Stimulated activated CD8-positive, alpha-beta memory T cell treated with anti-CD3 and anti-CD28 coated beads, Interleukin-7, amount 100 ng/mL, for 4 hours (primary cell): ENCODE results near the gene WNT8A.
A peak's percentile ranks its signal among the peaks of the same experiment; 100 is the strongest.
"Not testable (repeated sequence)": the region's sequence is repeated elsewhere in the genome, so short reads cannot be mapped to it uniquely, and the experiment has no call there.

ENCODE experiments used
- DNase-seq, 2 donors: peaks; one replicate each; pipeline ENCODE4 v3.0.0-alpha.2; 2020; ENCODE audit warnings: low read depth in 2 of 2

Gene WNT8A, protein sequence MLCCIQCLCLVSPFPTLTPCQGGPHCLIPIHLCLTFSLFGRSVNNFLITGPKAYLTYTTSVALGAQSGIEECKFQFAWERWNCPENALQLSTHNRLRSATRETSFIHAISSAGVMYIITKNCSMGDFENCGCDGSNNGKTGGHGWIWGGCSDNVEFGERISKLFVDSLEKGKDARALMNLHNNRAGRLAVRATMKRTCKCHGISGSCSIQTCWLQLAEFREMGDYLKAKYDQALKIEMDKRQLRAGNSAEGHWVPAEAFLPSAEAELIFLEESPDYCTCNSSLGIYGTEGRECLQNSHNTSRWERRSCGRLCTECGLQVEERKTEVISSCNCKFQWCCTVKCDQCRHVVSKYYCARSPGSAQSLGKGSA

DNA sequence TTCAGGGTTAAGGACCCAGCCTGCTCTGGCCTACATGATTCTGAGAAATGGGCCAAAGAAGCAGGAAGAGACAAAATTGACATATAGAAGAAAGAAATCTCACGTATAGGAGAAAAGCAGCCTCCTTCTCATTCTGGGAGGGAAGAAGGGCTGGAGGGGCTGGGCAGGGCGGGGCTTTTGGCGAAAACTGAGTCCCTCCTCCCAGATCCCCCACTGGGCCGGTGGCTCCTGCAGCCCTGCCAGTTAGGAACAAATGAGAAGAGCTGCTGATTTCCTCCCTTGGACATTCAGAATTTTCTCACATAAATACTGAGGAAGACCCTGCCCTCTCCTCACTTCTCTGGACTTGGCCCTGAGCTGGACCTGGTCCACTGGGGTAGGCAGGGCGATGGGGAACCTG is at the start of gene WNT8A:
Gene WNT8A, plus strand, starts transcription at position 332 of the 400 bp plus-strand sequence. CDS start 95 bp downstream, outside the sequence.
- no peak for DNase-seq

DNA sequence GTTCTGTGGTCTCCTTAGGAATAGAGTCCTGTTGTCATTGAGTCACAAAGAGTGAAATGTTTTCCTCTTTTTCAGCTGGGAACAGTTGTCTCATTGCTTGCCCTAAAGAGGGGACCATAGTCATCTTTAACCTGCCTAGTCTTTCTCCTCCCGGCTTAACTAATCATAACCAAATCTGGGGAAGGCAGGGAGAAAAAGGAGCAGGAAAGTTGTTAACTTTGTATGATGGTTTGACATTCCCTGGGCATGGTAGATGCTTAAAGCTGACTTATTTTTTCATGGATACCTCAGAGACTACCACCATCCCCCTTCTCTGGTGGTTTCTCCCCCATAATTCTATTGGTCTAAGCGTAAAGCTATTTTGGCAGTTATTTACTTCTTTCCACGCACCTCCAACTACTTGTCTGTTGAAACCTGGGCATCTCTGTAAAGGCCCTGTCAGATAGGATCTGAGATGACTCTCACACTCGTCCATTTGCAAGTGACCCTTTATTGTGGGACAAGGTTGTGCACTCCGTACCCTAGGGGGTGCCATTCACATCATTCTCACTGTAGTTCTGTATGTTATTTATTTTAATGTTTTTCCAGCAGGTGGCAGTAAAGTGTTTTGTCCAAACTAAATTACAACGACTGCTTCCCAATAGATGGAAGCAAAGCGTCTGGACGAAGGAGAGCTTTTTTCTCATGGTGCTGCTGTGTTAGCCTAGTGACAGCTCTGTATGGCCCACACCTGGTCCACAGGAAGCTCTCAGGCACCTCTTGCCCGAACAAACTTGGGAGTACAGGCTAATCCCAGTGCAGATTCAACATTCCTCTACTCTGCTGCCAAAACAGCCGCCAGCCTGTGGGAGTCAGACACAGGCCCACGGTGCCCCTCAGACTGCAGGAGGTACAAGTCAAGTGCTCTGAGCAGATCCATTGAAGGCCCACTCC is 48.0 kb upstream of the WNT8A start:
- DNase-seq, result peak; percentile 30 to 40

DNA sequence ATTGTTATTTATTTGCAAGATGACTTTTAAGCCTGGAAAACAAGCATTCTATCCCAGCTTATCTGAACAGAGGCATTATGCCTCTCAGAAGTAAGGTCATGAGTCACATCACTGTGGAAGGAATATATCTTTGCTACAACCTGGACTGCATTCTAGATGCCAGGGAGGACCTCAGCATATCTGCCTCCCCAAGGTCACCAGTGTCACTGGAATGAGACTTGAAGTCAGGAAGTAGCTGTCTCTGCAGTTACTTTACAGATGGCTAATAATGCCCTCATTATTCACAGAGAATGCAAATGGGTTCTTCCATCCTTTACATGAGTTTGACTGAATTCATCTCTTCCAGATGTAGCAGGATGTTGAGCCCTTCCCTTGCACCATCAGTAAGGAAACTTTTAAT is 46.6 kb upstream of the WNT8A start:
- DNase-seq, result no peak

DNA sequence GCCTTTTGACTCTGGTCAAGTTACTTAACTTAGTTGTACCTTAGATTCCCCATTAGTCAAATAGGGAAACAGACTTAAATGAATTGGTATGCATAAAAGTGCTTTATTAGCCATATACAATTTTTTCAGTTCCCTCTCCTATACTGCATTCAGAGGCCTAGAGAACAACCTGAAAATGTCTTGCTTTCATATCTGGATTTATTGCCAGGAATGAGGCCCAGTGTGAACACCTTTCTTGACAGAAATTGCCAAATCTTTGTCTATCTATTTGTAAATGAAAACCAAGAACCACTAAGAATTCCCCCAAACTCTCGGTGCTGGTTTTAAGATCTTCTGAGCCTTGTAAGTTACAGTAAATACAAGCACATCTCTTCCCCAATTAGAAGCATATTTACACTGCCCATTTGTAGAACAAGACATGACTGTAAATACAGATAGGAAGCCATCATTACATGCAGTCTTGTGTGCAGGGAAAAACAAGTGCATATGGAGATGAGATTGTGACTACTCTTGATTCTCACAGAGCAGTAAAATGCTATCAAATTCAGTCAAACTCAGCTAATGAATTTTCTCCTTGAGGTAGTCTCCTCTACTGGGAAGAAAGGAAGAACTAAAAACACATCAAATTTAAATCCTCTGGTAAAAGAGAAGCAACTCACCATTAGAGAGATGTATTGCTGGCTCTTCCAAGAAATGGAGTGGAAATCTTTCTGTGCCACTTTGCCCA is 45.8 kb upstream of the WNT8A start:
- DNase-seq, result no peak

DNA sequence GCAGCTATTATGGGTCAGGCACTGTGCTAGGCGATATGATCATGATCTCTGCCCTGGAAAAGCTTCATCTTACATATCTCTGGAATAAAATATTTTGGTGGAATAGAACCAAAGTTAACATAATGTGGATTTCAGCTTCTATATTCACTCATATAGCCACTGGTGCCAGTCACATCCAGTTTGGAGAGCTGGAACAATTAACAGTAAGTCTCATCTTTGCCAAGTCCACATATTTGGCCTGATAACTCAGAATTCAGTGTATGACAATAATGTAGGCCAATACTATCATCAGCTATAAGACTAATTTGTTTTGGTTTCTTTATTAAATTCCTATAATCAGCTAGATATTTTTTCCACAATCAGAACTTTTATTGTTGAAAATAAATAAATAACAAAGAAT is 45.0 kb upstream of the WNT8A start:
- no peak for DNase-seq

DNA sequence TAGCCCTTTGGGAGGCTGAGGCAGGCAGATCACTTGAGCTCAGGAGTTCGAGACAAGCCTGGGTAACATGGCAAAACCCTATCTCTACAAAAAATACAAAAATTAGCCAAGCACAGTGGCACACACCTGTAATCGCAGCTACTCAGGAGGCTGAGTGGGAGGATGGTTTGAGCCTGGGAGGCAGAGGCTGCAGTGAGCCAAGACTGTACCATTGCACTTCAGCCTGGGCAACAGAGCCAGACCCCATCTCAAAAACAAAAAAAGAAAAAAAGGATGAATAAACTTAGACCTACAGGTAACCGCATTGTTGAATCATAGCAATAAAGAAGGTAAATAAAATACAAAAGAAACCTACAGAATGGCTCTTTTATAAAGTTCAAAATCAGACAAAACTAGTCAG is 38.5 kb upstream of the WNT8A start:
- DNase-seq, result not testable (repeated sequence)

DNA sequence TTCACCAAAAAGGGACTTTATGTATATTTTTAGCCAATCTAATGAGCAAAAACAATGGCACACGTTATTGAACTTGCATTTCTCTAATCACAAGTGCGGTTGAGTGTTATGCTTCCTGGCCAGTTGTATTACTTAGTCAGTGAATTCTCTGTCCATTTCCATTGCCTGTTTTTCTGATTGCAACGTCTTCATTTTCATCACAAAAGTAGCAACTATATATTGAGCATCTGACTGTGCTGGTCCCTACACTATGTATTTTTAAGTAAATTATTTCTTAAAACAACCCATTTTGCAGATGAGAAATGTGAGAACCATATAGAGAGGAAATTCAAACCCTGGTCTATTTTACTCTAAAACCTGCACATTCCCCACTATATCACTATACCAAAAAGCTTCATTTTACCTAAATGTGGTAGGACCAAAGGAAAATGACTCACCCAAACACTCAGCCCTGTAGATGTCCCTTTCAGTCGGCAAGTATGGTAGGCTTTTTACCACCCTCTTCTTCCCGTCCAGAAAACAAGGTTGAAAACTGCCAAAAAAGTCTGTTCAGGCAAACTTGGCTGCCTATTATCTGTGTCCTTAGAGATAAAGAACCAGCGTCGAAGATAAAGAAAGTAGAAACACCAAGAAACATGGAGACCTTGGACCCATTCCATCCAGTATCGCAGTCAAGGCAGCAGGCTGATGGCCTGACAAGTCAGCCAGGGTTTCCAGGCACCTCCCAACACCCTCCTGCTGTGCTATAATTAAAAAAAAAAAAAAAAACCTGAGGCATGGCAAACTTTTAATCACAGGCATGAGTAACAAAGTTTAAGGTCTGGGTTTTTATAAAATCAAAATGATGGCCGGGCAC is 32.2 kb upstream of the WNT8A start:
- no peak for DNase-seq

DNA sequence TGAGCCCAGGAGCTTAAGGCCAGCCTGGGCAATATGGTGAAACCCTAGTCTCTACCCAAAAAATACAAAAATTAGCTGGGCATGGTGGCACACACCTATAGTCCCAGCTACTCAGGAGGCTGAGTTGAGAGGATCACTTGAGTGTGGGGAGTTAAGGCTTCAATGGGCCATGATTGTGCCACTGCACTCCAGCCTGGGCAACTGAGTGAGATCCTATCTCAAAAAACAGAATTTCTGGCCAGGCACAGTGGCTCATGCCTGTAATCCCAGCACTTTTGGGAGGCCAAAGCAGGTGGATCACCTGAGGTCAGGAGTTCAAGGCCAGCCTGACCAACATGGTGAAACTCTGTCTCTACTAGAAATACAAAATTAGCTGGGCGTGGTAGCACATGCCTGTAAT is 31.1 kb upstream of the WNT8A start:
- not testable (repeated sequence) for DNase-seq

DNA sequence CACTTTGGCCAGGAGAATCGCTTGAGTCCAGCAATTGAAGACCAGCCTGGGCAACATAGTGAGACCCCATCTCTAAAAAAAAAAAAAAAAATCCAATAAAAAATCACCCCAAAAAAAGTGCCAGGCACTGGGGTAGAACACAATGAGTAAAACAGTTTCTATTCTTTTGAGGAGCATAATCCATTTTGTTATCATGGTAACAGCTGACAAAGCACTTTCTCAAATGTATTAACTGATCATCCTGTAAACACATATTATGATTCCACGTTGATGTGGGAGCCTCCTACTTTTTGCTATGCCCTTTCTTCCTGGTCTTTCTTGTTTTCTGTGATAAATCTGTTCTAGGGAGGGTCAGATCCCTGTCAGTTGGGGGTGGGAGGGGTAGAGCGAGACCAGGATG is 30.3 kb upstream of the WNT8A start:
- no peak for DNase-seq

DNA sequence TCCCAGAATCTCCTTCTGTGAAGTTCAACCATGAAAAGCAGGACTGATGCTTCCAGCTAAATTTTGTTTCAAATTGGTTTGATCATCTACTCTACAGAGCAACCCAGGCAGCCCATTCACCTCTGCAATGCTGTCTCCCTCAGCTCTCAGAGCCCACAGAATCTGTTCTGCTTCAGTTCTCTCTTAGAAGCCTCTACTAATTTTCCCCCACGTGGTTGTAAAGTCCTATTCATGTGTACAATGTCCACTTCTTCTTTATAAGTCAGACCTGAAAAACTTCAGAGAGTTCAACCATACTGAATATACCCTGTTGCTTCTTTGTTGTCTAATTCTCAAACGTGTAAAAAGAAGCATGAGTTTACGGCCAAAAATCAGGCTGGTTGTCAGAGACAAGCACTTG is 29.6 kb upstream of the WNT8A start:
- no peak for DNase-seq

DNA sequence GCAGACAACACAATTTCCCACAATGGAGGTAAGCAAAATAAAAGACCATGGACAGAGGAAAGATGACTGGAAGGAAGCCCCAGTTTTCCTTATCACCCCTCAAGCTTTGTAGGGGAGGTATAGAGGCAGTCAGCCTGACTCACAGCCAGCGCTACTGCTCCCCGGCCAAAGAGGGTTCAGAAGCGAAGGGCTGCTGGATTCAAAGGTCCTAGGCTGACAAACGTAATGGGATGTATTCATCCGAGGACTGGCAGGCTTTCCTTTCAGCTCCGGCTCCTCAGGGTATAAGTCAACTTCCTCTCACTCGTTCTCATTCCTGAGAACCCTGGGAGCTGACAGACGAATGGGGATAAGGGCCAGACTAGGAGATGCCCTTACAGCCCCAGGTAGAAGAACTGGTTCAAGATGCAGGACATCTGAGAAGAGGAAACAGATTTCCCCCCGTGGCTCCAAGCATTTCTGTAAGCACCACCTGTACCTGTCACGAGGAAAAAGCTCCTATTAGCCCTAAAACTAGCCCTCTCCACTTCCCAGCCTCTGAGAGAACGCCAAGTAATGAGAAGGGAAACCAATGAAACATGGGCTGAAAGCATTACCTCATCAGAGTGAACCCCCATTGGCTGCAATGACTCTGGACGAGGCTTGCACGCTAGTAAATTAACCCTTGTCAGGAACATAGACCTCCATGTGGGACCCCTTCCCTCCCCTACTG is 28.8 kb upstream of the WNT8A start:
- DNase-seq, result no peak

DNA sequence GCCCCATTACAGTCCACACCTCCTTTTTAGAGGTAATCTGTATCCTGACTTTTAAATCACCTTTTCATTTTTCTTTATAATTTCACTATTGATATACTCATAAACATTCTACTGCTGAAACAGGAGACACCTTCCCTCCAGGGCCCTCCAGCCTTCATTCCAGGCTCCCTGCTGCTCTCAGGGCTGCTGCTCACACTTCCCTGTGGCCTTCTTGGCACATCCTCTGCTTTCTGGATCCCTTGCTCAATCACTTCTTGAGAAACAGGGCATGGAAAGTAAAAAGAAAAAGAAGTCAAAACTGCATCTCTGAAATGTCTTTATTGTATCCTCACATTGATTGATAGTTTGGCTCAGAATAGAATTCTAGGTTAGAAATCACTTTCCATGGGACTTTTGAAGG is 19.3 kb upstream of the WNT8A start:
- no peak for DNase-seq

DNA sequence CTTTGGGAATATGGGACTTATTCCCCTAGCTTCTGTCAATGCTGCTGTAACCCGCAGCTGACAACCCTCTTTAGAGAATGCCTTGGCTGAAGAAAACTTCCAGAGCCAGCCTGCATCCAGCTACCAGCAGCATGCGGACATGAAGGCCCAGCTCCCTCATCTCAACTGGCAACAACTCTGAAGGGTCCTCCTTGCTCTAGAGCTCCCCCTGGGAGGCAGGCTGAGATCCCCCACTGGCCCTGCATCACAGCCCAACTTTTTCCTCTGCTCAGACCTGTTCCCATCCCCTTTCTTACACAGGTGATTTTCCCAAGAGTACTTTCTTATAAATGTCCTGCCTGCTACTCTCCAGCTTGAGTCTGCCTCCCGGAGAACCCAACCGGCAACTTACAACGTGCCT is 18.7 kb upstream of the WNT8A start:
- no peak for DNase-seq

DNA sequence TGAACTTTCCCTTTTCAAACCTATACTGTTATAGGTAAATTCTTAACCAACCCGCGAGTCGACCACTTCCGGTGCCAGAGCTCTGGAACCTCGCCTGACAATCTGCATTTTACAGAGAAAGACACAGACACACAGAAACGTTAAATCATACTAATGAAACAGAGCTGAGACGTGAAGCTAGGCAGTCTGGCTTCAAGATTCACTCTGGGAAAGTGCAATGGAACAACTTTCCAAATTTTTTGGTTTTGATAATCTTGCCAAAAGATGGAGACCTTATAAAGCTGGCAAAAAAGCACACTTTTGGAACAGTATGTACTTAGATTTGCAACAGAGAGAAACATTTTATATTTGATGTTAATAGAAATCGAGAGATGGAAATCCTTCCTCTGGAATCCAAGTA is 15.9 kb upstream of the WNT8A start:
- no peak for DNase-seq

DNA sequence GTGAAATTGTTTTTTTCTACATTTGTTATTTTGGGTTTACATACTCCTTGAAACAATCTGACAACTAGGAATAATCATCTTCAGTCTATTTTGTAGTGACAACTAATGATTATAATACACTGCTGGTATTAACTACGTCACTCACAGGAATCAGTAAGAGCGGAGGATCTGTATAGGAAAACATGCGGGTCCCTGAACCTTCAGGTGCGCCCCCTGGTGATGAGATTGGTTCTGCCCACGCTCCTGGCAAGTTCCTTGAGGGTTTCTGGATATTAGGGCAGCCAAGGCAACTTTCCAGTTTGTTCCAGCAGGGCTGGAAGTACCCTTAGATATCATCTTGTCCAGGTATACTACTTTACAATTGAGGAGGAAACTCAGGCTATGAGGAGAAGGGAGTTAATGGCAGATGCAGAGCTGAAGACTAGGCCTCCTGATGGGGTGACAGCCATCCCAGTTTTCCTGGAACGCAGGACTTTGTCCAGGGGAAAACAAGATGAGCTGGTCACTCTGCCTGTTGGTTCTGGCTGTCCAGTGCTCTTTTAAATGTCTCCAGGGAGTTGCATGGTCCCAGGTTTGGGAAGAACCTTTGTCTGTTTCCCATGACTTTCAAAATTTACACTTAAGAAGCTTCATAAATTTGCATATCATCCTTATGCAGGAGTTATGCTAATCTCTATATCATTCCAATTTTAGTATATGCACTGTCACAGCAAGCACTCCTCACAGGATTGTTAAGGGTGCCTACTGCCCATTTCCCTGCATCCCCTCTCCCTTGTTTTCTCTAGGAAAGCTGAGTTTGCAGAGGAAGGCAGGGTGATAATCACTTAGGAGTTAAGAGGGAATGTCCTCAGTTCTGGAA is 14.9 kb upstream of the WNT8A start:
- DNase-seq, result peak; percentile 40 to 45

DNA sequence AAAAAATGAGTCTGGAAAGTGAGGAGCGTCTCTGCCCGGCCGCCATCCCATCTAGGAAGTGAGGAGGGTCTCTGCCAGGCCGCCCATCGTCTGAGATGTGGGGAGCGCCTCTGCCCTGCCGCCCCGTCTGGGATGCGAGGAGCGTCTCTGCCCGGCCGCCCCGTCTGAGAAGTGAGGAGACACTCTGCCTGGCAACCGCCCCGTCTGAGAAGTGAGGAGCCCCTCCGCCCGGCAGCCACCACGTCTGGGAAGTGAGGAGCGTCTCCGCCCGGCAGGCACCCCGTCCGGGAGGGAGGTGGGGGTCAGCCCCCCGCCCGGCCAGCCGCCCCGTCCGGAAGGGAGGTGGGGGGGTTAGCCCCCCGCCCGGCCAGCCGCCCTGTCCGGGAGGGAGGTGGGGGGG is 13.8 kb upstream of the WNT8A start:
- DNase-seq, result not testable (repeated sequence)

DNA sequence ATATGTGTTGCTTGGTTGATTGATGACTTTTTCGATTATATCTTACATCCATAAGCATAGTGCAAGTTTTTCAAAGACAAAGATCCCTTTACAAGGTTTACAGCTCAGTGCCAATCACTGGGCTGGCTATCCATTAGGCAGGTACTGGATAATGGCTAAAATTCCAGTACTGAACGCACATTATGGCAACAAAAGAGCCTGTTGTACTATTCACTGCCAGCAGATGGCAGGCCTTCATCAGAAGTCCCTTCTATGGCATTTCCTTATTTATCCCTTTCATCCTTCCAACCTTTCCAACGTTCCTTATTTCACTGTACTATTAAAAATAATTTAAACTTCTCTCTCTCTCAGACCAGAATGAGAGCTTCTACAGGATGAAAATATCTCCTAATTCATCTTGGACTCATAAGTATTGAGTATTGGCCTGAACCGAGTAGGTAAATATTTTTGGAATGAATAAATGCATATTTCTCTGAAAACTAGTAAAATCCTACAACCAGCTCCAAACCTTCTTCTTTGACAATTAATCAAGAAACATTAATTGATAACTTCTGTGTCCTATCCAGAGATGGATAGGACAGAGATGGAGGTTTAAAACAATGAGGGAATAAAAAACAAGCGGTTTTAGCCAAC is 6.7 kb upstream of the WNT8A start:
- DNase-seq, result peak in 1 of 2 donors; percentile 17

DNA sequence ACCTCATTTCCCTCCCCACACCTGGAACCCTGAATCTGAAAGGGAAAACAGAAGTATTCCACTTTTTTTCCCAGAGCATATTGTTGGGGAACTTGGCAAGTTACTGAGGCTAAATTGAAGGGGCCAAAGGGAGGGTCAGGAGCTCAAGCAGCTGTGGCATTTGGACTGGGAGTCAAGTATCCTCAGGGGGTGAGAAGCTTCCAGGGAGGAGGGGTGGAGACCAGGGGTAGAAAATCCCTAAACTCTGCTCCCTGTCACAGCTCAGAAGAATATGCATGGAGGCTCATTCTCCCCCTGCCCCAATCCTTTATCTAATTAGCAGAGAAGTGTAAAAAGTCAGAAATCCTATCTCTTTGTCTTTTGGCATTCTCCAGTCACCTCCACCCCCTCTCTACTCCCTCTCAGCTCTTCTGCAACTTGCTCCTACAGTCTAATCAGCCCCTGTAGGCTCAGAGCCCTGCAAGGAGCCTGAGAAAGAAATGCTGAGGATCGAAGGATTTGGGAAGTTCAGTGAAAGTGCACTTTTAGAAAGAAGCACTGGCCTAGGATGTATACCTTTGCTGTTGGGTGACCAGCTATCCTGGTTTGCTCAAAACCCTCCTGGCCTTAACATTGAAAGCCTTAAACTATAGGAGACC is 5.7 kb upstream of the WNT8A start:
- no peak for DNase-seq

DNA sequence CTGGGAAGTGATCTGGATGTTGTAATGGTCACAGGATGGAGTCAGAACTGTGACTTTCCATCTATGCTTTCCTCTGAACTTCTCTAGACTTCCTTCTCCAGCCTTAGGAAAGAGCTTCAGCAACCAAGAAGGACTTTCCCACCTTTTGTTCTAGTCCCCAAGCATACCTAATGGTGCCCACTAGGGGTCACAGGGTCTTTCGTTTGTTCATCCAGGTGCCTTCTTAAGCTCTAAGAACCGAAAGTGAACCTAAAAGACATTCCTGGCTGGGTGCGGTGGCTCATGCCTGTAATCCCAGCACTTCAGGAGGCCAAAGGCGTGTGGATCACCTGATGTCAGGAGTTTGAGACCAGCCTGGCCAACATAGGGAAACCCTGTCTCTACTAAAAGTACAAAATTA is 1.8 kb upstream of the WNT8A start:
- DNase-seq, result no peak
